MM.1S (cell line): Measurements from ENCODE around the gene LILRB4.

Experiments used
- EZH2 ChIP-seq: fragments of 300-600 bp; sonication (generic); optimal IDR thresholded peaks from 2 replicates; pipeline ENCODE3; 2017; ENCODE audit warnings: low read depth, mild to moderate bottlenecking, antibody characterized with exemption, low read length, mixed read lengths
- EZH2phosphoT487 ChIP-seq: fragments of 300-600 bp; sonication (generic); IDR thresholded peaks from 2 replicates; pipeline ENCODE4 v1.6.1; 2018; ENCODE audit warnings: antibody characterized with exemption, low read length
- TF ChIP-seq, protein P1 (sequence below): fragments of 300-600 bp; sonication (generic); IDR thresholded peaks from 2 replicates; pipeline ENCODE4 v1.5.1; 2016; ENCODE audit warnings: antibody characterized with exemption, low read length, mixed read lengths

DNA sequence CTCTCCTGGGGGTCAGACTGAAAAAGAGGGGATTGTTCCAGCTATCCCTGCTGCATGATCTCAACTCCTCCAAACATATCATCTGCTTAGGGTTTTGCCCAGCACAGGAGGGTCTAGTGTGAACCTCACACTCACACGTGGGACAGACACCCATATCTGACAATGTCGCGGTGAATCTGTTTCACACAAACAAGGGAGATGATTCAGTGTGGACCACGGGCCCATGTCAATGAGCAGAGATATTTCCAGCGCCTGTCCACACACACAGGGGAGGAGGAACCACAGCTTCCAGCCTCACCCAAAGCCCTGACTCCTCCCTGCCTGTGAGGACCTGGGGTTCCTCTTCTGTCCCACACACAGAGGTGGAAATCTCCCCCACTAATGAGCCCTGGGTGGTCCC is 31.9 kb downstream of the LILRB4 start:
- no peak for TF ChIP-seq EZH2
- TF ChIP-seq, protein P1, sequence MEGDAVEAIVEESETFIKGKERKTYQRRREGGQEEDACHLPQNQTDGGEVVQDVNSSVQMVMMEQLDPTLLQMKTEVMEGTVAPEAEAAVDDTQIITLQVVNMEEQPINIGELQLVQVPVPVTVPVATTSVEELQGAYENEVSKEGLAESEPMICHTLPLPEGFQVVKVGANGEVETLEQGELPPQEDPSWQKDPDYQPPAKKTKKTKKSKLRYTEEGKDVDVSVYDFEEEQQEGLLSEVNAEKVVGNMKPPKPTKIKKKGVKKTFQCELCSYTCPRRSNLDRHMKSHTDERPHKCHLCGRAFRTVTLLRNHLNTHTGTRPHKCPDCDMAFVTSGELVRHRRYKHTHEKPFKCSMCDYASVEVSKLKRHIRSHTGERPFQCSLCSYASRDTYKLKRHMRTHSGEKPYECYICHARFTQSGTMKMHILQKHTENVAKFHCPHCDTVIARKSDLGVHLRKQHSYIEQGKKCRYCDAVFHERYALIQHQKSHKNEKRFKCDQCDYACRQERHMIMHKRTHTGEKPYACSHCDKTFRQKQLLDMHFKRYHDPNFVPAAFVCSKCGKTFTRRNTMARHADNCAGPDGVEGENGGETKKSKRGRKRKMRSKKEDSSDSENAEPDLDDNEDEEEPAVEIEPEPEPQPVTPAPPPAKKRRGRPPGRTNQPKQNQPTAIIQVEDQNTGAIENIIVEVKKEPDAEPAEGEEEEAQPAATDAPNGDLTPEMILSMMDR = no peak
- no peak for TF ChIP-seq EZH2phosphoT487
